AG04450 (cell line): ENCODE measurements around the gene SPATA25. TPM values are rescaled to one million over a fixed set of nuclear protein-coding genes. Genes with fewer than 3 reads are reported as not detected.

Source experiments
- CTCF ChIA-PET: fragments of 300-600, 350-600 bp; formaldehyde crosslinking; extraction: SDS; loops from one replicate; lab custom pipeline; 2022; ENCODE audit warnings: antibody characterized with exemption, inconsistent platforms; lab: Charles Lee
- POLR2A ChIA-PET: fragments of 350-600 bp; formaldehyde crosslinking; extraction: SDS; loops from one replicate; lab custom pipeline; 2021; ENCODE audit warnings: antibody characterized with exemption, inconsistent platforms; lab: Yijun Ruan, JAX
- DNase-seq: peaks from one replicate; pipeline ENCODE4 v3.0.0-alpha.2; 2011; ENCODE audit warnings: low read depth, low spot score
- H3K27ac ChIP-seq: one replicate; pipeline ENCODE4 v1.5.1; 2012; ENCODE audit warnings: low read depth, low read length, control low read depth
- H3K27me3 ChIP-seq: one replicate; pipeline ENCODE4 v1.6.0; 2012; ENCODE audit warnings: low read length; ENCODE audit not compliant: control insufficient read depth, insufficient read depth
- H3K4me3 ChIP-seq: 2 replicates; pipeline ENCODE4 v1.5.1; 2011; ENCODE audit warnings: mild to moderate bottlenecking, low read depth, low read length, control low read depth
- H3K9me3 ChIP-seq: 2 replicates; pipeline ENCODE4 v1.5.1; 2012; ENCODE audit warnings: low read length; ENCODE audit not compliant: control insufficient read depth, insufficient read depth
- CTCF ChIP-seq: IDR thresholded peaks from 2 replicates; pipeline ENCODE4 v1.5.1; 2011; ENCODE audit warnings: low read depth, low read length, control low read depth, inconsistent platforms
- polyA minus RNA-seq: library from RNA; depleted of rRNA, polyadenylated mRNA; stranded (reverse); fragments of >200 nt; gene quantifications from 2 replicates; pipeline ENCODE4 v1.2.3, GENCODE V29; 2011; rRNA and poly(A)+ RNA removed
- polyA plus RNA-seq: library from polyadenylated mRNA; depleted of rRNA; stranded (reverse); fragments of >200 nt; gene quantifications from 2 replicates; pipeline ENCODE4 v1.2.3, GENCODE V29; 2011; rRNA removed

SPATA25 gene, protein sequence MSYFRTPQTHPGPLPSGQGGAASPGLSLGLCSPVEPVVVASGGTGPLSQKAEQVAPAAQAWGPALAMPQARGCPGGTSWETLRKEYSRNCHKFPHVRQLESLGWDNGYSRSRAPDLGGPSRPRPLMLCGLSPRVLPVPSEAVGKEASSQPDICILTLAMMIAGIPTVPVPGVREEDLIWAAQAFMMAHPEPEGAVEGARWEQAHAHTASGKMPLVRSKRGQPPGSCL
- 0.43 and 0.50 TPM in 2 replicates for polyA plus RNA-seq
- polyA minus RNA-seq: 0.55 TPM in 1 of 2 replicates, not detected in the other

GRCh38 chr20:45887346-45887715, at the start of gene SPATA25:
TSS of gene SPATA25 (minus strand) at chr20:45887622. CDS start at chr20:45887590, 32 bp downstream.
- Histone ChIP-seq H3K9me3 (no peaks in the 10 kb centered on the region; the same call in 1 of the 2 replicates), H3K4me3 (no peak within 1 kb of the TSS), H3K27me3 (no peaks in the 10 kb centered on the region), H3K27ac (no peak within 1 kb of the TSS)
- no peak for DNase-seq
- CTCF ChIA-PET: no interaction called here
- TF ChIP-seq CTCF: no peak
- POLR2A ChIA-PET: no interaction called here

GRCh38 chr20:45935416-45936046, 48.1 kb upstream of the SPATA25 start:
- DNase-seq: no peak
- no peak for TF ChIP-seq CTCF

DNA sequence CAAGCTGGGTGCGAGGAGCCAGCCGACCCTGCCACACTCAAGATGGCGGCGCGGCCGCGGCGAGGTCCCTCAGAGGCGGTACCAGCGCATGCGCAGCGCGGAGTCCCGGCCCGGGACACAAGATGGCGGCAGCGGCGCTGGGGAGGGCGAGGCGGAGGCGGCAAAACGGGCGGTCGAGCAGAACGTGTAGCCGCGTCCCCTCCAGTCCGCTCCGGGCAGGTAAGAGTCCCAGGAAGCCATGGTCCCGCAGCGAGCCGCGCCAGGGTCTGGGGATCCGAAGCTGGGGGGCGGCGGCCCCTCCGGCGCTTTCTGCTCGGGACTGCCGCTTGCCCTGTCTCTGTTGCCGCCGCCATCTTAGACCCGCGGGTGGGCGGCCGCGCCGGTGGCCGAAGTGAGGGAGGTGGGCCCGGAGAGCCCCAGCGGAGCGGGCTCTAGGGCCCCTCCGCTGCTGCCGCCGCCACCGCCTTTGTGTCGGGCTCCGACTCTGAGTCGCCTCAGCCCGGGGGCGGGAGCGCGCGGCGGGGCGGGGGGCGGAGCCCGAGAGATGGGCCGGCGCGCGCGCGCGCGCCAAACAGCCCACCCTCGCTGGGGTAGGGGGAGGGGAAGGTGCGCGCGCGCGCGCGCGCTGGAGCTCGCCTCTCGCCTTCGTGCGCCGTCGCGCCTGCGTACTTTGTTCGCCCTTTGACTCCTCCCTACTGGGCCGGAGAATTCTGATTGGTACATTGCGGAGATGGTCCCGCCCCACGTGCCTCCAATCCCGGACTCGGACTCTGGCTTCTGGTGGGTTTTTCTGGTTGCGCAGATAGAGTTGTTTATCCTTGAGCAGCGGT, 47.4 kb upstream of the SPATA25 start, which contains the start of gene PCIF1:
TSS of gene PCIF1 (plus strand) at position 98 of the 830 bp plus-strand sequence. CDS start 4,317 bp downstream, outside the sequence.
- ChIA-PET CTCF (interaction anchor here (0.6 to 2.8 kb wide), 4 partner anchors 12 to 839 kb away, joined by 3 to 19 read pairs (median 8); no protein-coding TSS in a partner anchor), POLR2A (interaction anchor here (0.5 to 5.1 kb wide), 26 partner anchors 9 to 1599 kb away, joined by 3 to 57 read pairs (median 6); partner anchors contain the start of genes DNTTIP1, NEURL2, PLTP and SNX21)
- Histone ChIP-seq H3K27ac (peak within 1 kb of the TSS; percentile 98), H3K9me3 (no peaks in the 10 kb centered on the region; the same call in 1 of the 2 replicates), H3K27me3 (no peaks in the 10 kb centered on the region), H3K4me3 (peak within 1 kb of the TSS; percentile 92)
- no peak for TF ChIP-seq CTCF
- DNase-seq: peak; percentile 98

More at GRCh38 chr20:45935416-45936046, 48.1 kb upstream of the SPATA25 start:
- POLR2A ChIA-PET: interaction anchor here (0.6 to 5.1 kb wide), 25 partner anchors 9 to 1600 kb away, joined by 3 to 57 read pairs (median 6); partner anchors contain the start of genes DNTTIP1, NEURL2, PLTP and SNX21
- CTCF ChIA-PET: interaction anchor here (0.8 to 3.1 kb wide), 3 partner anchors 34 to 136 kb away, joined by 3 to 28 read pairs (median 19); no protein-coding TSS in a partner anchor
- Histone ChIP-seq H3K27me3 (no peaks in the 10 kb centered on the region), H3K4me3 (peak overlapping the region; percentile 65), H3K27ac (peak overlapping the region; percentile 92), H3K9me3 (no peaks in the 10 kb centered on the region; the same call in 1 of the 2 replicates)

GRCh38 chr20:45934046-45934585, 46.7 kb upstream of the SPATA25 start:
- Histone ChIP-seq H3K9me3 (no peaks in the 10 kb centered on the region; the same call in 1 of the 2 replicates), H3K27me3 (no peaks in the 10 kb centered on the region), H3K27ac (peak overlapping the region; percentile 98), H3K4me3 (peak overlapping the region; percentile 92)
- no peak for TF ChIP-seq CTCF
- ChIA-PET POLR2A (interaction anchor here (0.8 to 5.1 kb wide), 15 partner anchors 9 to 154 kb away, joined by 3 to 57 read pairs (median 10); partner anchors contain the start of genes CTSA, NEURL2, PLTP and ZNF335), CTCF (interaction anchor here (0.5 to 2.8 kb wide), 8 partner anchors 10 to 838 kb away, joined by 3 to 19 read pairs (median 3); no protein-coding TSS in a partner anchor)
- DNase-seq: no peak
